Effector memory CD4-positive, alpha-beta T cell (primary cell): ENCODE data around the gene CUEDC1.
"Not testable (repeated sequence)": the region's sequence is repeated elsewhere in the genome, so short reads cannot be mapped to it uniquely, and the experiment has no call there.

Experiments used
- DNase-seq, 3 donors: peaks; one replicate each; pipeline ENCODE4 v3.0.0-alpha.2; 2020
- H3K27ac ChIP-seq: 2 replicates; pipeline ENCODE4 v1.7.0; 2013; ENCODE audit warnings: mild to moderate bottlenecking, low read length, moderate library complexity; ENCODE audit not compliant: insufficient read depth, poor library complexity, severe bottlenecking
- H3K27me3 ChIP-seq: replicated peaks from 2 replicates; pipeline ENCODE4 v1.7.0; 2013; ENCODE audit warnings: mild to moderate bottlenecking, low read length; ENCODE audit not compliant: insufficient read depth, control insufficient read depth, poor library complexity, severe bottlenecking
- H3K36me3 ChIP-seq: 2 replicates; pipeline ENCODE4 v1.7.0; 2013; ENCODE audit warnings: mild to moderate bottlenecking, low read length, moderate library complexity; ENCODE audit not compliant: control insufficient read depth, insufficient read depth
- H3K4me1 ChIP-seq: 2 replicates; pipeline ENCODE4 v1.7.0; 2013; ENCODE audit warnings: low read length, mild to moderate bottlenecking; ENCODE audit not compliant: control insufficient read depth, insufficient read depth, poor library complexity, severe bottlenecking
- H3K4me3 ChIP-seq: 2 replicates; pipeline ENCODE4 v1.7.0; 2013; ENCODE audit warnings: low read length, low read depth, mild to moderate bottlenecking; ENCODE audit not compliant: insufficient read depth, poor library complexity, severe bottlenecking
- H3K9me3 ChIP-seq: 2 replicates; pipeline ENCODE4 v1.7.0; 2013; ENCODE audit warnings: mild to moderate bottlenecking, low read length, moderate library complexity; ENCODE audit not compliant: control insufficient read depth

CUEDC1 gene

GRCh38 chr17:57927048-57927723, 28.0 kb downstream of the CUEDC1 start:
- Histone ChIP-seq H3K9me3 (no peaks in the 10 kb centered on the region), H3K27ac (no peak overlapping the region), H3K4me1 (no peaks in the 10 kb centered on the region), H3K36me3 (no peaks in the 10 kb centered on the region), H3K27me3 (no peaks in the 10 kb centered on the region), H3K4me3 (no peak overlapping the region)
- no peak for DNase-seq

- H3K4me1 ChIP-seq = no peaks in the 10 kb centered on the region
- no peak for DNase-seq
- H3K27me3 ChIP-seq = no peaks in the 10 kb centered on the region
- H3K36me3 ChIP-seq = no peaks in the 10 kb centered on the region
- H3K4me3 ChIP-seq = no peak overlapping the region
- H3K27ac ChIP-seq = no peak overlapping the region
- no peaks in the 10 kb centered on the region for H3K9me3 ChIP-seq
These were observed 28.5 kb downstream of the CUEDC1 start for GRCh38 chr17:57926723-57927047.

GRCh38 chr17:57925361-57925990, 29.7 kb downstream of the CUEDC1 start:
- H3K4me1 ChIP-seq = no peaks in the 10 kb centered on the region
- H3K36me3 ChIP-seq = no peaks in the 10 kb centered on the region
- no peaks in the 10 kb centered on the region for H3K9me3 ChIP-seq
- DNase-seq = no peak
- no peak overlapping the region for H3K27ac ChIP-seq
- H3K4me3 ChIP-seq = no peak overlapping the region
- no peaks in the 10 kb centered on the region for H3K27me3 ChIP-seq

GRCh38 chr17:57924677-57925076, 30.5 kb downstream of the CUEDC1 start:
- Histone ChIP-seq H3K27me3 (no peaks in the 10 kb centered on the region), H3K27ac (no peak overlapping the region), H3K4me3 (no peak overlapping the region), H3K36me3 (no peaks in the 10 kb centered on the region), H3K4me1 (no peaks in the 10 kb centered on the region), H3K9me3 (no peaks in the 10 kb centered on the region)
- DNase-seq = no peak

- Histone ChIP-seq H3K9me3 (no peaks in the 10 kb centered on the region), H3K36me3 (no peaks in the 10 kb centered on the region), H3K4me1 (no peaks in the 10 kb centered on the region), H3K4me3 (no peak overlapping the region), H3K27me3 (no peaks in the 10 kb centered on the region), H3K27ac (no peak overlapping the region)
- DNase-seq = no peak
These were observed 31.9 kb downstream of the CUEDC1 start for GRCh38 chr17:57923182-57923872.

- not testable (repeated sequence) for DNase-seq, H3K4me1 ChIP-seq, H3K36me3 ChIP-seq
These were observed 32.5 kb downstream of the CUEDC1 start for GRCh38 chr17:57922745-57923144.

GRCh38 chr17:57920916-57921703, 34.1 kb downstream of the CUEDC1 start:
- Histone ChIP-seq H3K4me3 (no peak overlapping the region), H3K27me3 (no peaks in the 10 kb centered on the region), H3K9me3 (no peaks in the 10 kb centered on the region), H3K4me1 (no peaks in the 10 kb centered on the region), H3K27ac (no peak overlapping the region), H3K36me3 (no peaks in the 10 kb centered on the region)
- DNase-seq = no peak

More at GRCh38 chr17:57922745-57923144, 32.5 kb downstream of the CUEDC1 start:
- not testable (repeated sequence) for H3K9me3 ChIP-seq, H3K4me3 ChIP-seq, H3K27ac ChIP-seq, H3K27me3 ChIP-seq

- Histone ChIP-seq H3K4me1 (no peaks in the 10 kb centered on the region), H3K27ac (no peak overlapping the region), H3K9me3 (no peaks in the 10 kb centered on the region), H3K27me3 (no peaks in the 10 kb centered on the region), H3K4me3 (no peak overlapping the region), H3K36me3 (no peaks in the 10 kb centered on the region)
- no peak for DNase-seq
These were observed 35.3 kb downstream of the CUEDC1 start for GRCh38 chr17:57919918-57920317.

GRCh38 chr17:57918017-57918895, 37.0 kb downstream of the CUEDC1 start:
- no peak overlapping the region for H3K27ac ChIP-seq
- DNase-seq = no peak
- H3K9me3 ChIP-seq = no peaks in the 10 kb centered on the region
- no peaks in the 10 kb centered on the region for H3K36me3 ChIP-seq
- H3K4me3 ChIP-seq = no peak overlapping the region
- no peaks in the 10 kb centered on the region for H3K4me1 ChIP-seq
- no peaks in the 10 kb centered on the region for H3K27me3 ChIP-seq
